ENCODE measurements around the gene ARHGAP45. TPM values are rescaled to one million over a fixed set of nuclear protein-coding genes. Genes with fewer than 3 reads are reported as not detected.

Gene ARHGAP45
- total RNA-seq, 1 experiment from 2014 or later, result 45.3 TPM

- Histone ChIP-seq H2AFZ (ENCODE audit: low read length) (no peak overlapping the region), H3K27ac (ENCODE audit: low read length) (no peak overlapping the region), H3K36me3 (ENCODE audit: low read depth, low read length) (no peaks in the 10 kb centered on the region), H3K9ac (ENCODE audit: low read length) (no peak overlapping the region), H3K9me3 (ENCODE audit: low read length) (no peaks in the 10 kb centered on the region), H3K9me2 (replicated peaks; ENCODE audit: low read length) (no peaks in the 10 kb centered on the region), H3K4me1 (ENCODE audit: insufficient read depth, low read length) (peaks cover 18% of the 10 kb centered on the region), H4K20me1 (ENCODE audit: low read length) (no peaks in the 10 kb centered on the region), H3K79me2 (ENCODE audit: low read length) (0 out of 2 replicates have a peak, but pooled peaks cover 4% of the 10 kb centered on the region), H3K27me3 (ENCODE audit: low read length) (no peaks in the 10 kb centered on the region), H3F3A (ENCODE audit: low read length, unreplicated experiment) (no peaks in the 10 kb centered on the region), H3K4me2 (ENCODE audit: low read length) (no peak overlapping the region), H3K4me3 (ENCODE audit: low read length) (no peak overlapping the region)
- TF ChIP-seq, protein P1, sequence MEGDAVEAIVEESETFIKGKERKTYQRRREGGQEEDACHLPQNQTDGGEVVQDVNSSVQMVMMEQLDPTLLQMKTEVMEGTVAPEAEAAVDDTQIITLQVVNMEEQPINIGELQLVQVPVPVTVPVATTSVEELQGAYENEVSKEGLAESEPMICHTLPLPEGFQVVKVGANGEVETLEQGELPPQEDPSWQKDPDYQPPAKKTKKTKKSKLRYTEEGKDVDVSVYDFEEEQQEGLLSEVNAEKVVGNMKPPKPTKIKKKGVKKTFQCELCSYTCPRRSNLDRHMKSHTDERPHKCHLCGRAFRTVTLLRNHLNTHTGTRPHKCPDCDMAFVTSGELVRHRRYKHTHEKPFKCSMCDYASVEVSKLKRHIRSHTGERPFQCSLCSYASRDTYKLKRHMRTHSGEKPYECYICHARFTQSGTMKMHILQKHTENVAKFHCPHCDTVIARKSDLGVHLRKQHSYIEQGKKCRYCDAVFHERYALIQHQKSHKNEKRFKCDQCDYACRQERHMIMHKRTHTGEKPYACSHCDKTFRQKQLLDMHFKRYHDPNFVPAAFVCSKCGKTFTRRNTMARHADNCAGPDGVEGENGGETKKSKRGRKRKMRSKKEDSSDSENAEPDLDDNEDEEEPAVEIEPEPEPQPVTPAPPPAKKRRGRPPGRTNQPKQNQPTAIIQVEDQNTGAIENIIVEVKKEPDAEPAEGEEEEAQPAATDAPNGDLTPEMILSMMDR (conservative IDR thresholded peaks at IDR 0.05; ENCODE audit: low read depth, low read length), result no peak
- no peak for TF ChIP-seq EZH2 (IDR thresholded peaks at IDR 0.05; ENCODE audit: low read length, unreplicated experiment)
- no peak for TF ChIP-seq EZH2phosphoT487 (IDR thresholded peaks at IDR 0.05; ENCODE audit: borderline replicate concordance, low read length)
- ChIA-PET CTCF (interaction anchor here (0.6 kb wide), 1 partner anchor 136 kb away, joined by 3 read pairs; no protein-coding TSS in a partner anchor), POLR2A (ENCODE audit: unreplicated experiment) (no interaction called here)
- DNase-seq, result peak; percentile 6
- ATAC-seq, result no peak
- BruUV-seq (replicated peaks), result no TSS peak
- intact Hi-C loops (cut with micrococcal nuclease), result no loop called here
Measured at GRCh38 chr19:1063909-1064660, 2.9 kb upstream of the ARHGAP45 start.

DNA sequence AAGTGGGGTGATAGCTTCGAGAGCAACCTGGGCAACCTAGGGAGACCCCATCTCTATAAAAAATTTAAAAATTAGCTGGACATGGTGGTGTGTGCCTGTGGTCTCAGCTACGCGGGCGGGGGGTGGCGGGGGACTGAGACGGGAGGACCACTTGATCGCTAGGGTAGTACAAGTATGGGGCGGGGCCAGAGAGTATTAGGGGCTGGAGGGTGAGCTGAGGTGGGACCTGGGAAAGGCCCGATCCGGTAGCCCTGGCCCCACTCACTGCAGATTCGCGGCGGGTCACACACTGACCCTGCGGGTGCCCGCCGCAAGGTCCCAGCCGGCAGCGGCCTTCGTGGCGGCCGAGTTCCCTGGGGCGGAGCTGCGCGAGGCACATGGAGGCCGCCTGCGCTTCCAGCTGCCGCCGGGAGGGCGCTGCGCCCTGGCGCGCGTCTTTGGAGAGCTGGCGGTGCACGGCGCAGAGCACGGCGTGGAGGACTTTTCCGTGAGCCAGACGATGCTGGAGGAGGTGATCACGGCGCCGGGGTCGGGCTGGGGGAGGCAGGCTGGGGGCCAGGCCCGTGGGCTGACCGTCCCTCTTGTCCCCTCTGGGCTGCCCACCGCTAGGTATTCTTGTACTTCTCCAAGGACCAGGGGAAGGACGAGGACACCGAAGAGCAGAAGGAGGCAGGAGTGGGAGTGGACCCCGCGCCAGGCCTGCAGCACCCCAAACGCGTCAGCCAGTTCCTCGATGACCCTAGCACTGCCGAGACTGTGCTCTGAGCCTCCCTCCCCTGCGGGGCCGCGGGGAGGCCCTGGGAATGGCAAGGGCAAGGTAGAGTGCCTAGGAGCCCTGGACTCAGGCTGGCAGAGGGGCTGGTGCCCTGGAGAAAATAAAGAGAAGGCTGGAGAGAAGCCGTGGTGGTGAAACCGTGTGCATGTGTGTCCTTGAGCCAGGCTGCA lies 2.0 kb upstream of the ARHGAP45 start:
- POLR2A ChIA-PET (ENCODE audit: unreplicated experiment), result interaction anchor here (0.6 kb wide), 2 partner anchors 11 to 81 kb away, joined by 3 to 5 read pairs; partner anchors contain the start of gene WDR18
- Histone ChIP-seq H3F3A (ENCODE audit: low read length, unreplicated experiment) (no peaks in the 10 kb centered on the region), H3K27me3 (ENCODE audit: low read length) (no peaks in the 10 kb centered on the region), H2AFZ (ENCODE audit: low read length) (peak overlapping the region; percentile 54), H3K36me3 (ENCODE audit: low read depth, low read length) (no peaks in the 10 kb centered on the region), H3K4me1 (ENCODE audit: insufficient read depth, low read length) (peaks cover 18% of the 10 kb centered on the region), H3K9ac (ENCODE audit: low read length) (no peak overlapping the region), H3K4me3 (ENCODE audit: low read length) (no peak overlapping the region), H3K27ac (ENCODE audit: low read length) (peak overlapping the region; percentile 53), H3K79me2 (ENCODE audit: low read length) (0 out of 2 replicates have a peak, but pooled peaks cover 4% of the 10 kb centered on the region), H3K9me3 (ENCODE audit: low read length) (no peaks in the 10 kb centered on the region), H3K4me2 (ENCODE audit: low read length) (peak overlapping the region; percentile 87), H3K9me2 (replicated peaks; ENCODE audit: low read length) (no peaks in the 10 kb centered on the region), H4K20me1 (ENCODE audit: low read length) (no peaks in the 10 kb centered on the region)
- TF ChIP-seq, protein P1 (conservative IDR thresholded peaks at IDR 0.05; ENCODE audit: low read depth, low read length), result peak; percentile 59
- TF ChIP-seq EZH2 (IDR thresholded peaks at IDR 0.05; ENCODE audit: low read length, unreplicated experiment), result no peak
- TF ChIP-seq EZH2phosphoT487 (IDR thresholded peaks at IDR 0.05; ENCODE audit: borderline replicate concordance, low read length), result no peak
- CTCF ChIA-PET, result interaction anchor here (0.6 kb wide), 1 partner anchor 135 kb away, joined by 3 read pairs; no protein-coding TSS in a partner anchor
- no TSS peak for BruUV-seq (replicated peaks)
- ATAC-seq (peak; percentile 63), DNase-seq (peak; percentile 69)
- intact Hi-C loops (cut with micrococcal nuclease), result loop anchor here (5.0 kb wide), 1 partner anchor 37 kb away; the partner anchor contains the start of gene GPX4
